GM12875 (cell line): ENCODE measurements around the gene CD80.
A peak's percentile ranks its signal among the peaks of the same experiment; 100 is the strongest.

Experiments used
- H3K4me3 ChIP-seq: one replicate; pipeline ENCODE4 v1.5.1; 2011; ENCODE audit warnings: low read depth, low read length, control low read depth
- TF ChIP-seq, protein P1 (sequence below): IDR thresholded peaks from 2 replicates; pipeline ENCODE4 v1.5.1; 2011; ENCODE audit warnings: low read depth, mild to moderate bottlenecking, control low read depth, inconsistent platforms, low read length, moderate library complexity, borderline replicate concordance; ENCODE audit not compliant: insufficient read depth

Gene CD80

DNA sequence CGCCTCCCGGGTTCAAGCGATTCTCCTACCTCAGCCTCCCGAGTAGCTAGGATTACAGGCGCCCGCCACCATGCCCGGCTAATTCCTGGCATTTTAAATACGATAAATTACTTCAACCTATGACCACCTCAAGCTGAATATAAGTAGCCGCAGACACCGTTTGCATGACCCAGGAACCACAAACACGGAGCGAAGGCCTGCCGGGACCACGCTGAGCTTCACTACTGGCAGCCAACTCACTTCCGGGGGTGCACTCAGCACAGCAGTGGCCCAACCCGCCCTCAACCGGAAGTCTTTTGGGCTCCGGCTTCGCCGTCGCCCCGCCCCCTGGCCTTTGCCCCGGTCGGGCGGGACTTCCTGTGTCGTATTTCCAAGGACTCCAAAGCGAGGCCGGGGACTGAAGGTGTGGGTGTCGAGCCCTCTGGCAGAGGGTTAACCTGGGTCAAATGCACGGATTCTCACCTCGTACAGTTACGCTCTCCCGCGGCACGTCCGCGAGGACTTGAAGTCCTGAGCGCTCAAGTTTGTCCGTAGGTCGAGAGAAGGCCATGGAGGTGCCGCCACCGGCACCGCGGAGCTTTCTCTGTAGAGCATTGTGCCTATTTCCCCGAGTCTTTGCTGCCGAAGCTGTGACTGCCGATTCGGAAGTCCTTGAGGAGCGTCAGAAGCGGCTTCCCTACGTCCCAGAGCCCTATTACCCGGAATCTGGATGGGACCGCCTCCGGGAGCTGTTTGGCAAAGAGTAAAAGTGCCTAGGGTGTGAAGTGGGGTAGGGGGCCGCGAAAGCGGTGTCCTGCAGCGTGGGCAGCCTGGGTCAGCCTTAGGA lies 61.0 kb downstream of the CD80 start, which contains the start of gene TIMMDC1:
TIMMDC1 (plus strand) TSS at position 362 of the 826 bp plus-strand sequence; CDS start at position 549, 187 bp downstream.
- TF ChIP-seq, protein P1, sequence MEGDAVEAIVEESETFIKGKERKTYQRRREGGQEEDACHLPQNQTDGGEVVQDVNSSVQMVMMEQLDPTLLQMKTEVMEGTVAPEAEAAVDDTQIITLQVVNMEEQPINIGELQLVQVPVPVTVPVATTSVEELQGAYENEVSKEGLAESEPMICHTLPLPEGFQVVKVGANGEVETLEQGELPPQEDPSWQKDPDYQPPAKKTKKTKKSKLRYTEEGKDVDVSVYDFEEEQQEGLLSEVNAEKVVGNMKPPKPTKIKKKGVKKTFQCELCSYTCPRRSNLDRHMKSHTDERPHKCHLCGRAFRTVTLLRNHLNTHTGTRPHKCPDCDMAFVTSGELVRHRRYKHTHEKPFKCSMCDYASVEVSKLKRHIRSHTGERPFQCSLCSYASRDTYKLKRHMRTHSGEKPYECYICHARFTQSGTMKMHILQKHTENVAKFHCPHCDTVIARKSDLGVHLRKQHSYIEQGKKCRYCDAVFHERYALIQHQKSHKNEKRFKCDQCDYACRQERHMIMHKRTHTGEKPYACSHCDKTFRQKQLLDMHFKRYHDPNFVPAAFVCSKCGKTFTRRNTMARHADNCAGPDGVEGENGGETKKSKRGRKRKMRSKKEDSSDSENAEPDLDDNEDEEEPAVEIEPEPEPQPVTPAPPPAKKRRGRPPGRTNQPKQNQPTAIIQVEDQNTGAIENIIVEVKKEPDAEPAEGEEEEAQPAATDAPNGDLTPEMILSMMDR, result no peak
- peak within 1 kb of the TSS; percentile 99 for H3K4me3 ChIP-seq

DNA sequence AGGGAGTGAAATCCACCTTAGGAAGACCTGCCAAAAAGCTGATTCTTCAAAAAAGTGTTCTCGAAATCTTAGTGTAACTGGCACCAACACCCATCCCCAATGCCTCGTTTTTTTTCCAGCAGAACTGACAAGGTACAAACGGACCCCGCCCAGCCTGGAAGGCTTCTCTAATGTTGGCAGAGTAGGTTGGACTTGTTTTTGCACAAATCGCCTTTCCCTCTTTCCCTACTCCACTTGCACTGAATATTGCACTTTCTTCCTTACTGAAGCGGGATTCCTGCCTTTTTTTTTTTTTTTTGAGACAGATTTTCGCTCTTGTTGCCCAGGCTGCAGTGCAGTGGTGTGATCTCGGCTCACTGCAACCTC lies 61.6 kb downstream of the CD80 start:
- TF ChIP-seq, protein P1, result no peak
- H3K4me3 ChIP-seq, result peak overlapping the region; percentile 99

DNA sequence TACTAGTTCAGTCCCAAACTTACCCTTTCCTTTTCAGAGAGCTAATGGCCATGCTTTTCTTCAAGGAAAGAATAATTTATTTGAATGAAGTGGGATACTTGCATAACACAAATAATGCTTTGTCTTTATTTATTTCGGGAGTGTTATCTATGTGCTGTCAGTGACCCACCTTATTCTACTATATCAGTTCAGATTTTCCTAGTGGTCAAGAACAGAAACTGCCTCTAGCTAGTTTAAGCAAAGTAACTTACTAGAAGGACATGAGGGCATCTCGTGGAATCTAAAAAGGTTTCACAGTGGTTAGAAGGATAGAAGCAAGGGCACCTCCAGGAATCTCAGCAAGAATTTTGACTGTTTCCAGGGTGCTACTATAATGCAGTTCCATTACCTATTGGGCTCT lies 64.8 kb downstream of the CD80 start:
- no peak overlapping the region for H3K4me3 ChIP-seq
- TF ChIP-seq, protein P1, result no peak

DNA sequence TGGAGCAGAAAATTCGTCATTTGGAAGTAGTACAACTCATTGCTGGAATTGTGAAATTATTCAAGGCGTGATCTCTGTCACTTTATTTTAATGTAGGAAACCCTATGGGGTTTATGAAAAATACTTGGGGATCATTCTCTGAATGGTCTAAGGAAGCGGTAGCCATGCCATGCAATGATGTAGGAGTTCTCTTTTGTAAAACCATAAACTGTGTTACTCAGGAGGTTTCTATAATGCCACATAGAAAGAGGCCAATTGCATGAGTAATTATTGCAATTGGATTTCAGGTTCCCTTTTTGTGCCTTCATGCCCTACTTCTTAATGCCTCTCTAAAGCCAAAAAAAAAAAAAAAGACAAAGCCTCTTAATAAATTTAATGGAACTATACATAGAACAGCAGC lies 66.6 kb downstream of the CD80 start:
- TF ChIP-seq, protein P1, result no peak
- H3K4me3 ChIP-seq, result no peak overlapping the region

DNA sequence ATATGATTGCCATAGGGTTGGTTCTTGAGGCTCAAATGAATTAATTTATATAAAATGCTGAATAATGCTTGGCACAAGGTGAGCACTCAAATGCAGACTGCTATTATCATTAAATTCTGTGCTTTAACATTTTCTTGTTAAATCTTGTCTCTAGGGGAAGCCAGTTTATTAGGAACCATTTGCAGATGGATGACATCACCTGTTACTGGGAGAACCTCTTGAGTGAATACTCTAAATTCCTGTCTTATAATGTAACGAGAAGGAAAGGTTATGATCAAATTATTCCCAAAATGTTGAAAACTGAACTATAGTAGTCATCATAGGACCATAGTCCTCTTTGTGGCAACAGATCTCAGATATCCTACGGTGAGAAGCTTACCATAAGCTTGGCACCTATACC lies 67.3 kb downstream of the CD80 start:
- TF ChIP-seq, protein P1, result no peak

DNA sequence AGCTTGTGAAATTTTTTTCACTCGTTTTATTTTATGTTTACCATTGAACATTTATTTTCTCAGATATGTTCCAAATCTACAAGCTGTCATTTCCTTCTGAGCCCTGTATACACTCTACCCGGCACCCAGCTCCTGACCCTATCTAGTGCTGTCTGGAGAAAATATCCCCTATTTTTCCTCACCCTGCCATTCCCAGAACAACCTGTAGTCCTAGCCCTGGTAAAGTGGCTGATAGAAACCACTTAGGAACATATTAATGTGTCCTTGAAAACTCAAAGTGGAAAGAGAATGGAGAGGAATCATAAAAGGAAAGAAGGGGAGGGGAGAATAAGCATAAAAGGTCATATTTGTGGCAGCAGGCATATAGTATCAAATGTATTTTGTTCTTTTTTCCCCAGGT lies 69.3 kb downstream of the CD80 start:
- TF ChIP-seq, protein P1, result no peak
- no peak overlapping the region for H3K4me3 ChIP-seq

More for the DNA sequence above, 67.3 kb downstream of the CD80 start:
- H3K4me3 ChIP-seq, result no peak overlapping the region

DNA sequence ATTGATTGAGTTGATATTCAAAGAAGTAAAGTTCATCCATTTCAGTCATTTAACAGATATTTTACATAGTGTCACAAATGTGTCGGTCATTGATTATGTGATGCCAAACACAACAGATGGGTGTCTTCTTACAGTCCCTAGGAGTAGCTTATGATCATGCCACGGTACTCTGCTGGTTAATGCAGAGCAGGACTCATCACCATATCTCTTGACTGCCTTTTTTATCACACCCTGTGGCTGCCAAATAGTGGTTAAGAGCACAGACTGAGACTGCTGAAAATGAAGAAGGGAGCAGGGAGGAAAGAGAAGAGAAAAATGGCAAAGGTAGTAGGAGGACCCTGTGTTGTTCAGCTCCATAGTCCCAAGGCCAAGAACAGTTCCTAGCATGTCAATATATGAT lies 73.9 kb downstream of the CD80 start:
- TF ChIP-seq, protein P1, result no peak
- no peak overlapping the region for H3K4me3 ChIP-seq
